Loucy (cell line): Measurements from ENCODE around the gene NFS1.
"Not testable (repeated sequence)": the region's sequence is repeated elsewhere in the genome, so short reads cannot be mapped to it uniquely, and the experiment has no call there.

Experiments
- EZH2phosphoT487 ChIP-seq: fragments of 200-600 bp; IDR thresholded peaks from 2 replicates; pipeline ENCODE4 v1.6.1; 2018; ENCODE audit warnings: antibody characterized with exemption, mild to moderate bottlenecking, moderate library complexity, borderline replicate concordance
- TF ChIP-seq, protein P1 (sequence below): fragments of 200-600 bp; sonication (generic); conservative IDR thresholded peaks from 2 replicates; pipeline ENCODE4 v1.5.1; 2014; ENCODE audit warnings: mild to moderate bottlenecking, antibody characterized with exemption, low read length

- TF ChIP-seq, protein P1, sequence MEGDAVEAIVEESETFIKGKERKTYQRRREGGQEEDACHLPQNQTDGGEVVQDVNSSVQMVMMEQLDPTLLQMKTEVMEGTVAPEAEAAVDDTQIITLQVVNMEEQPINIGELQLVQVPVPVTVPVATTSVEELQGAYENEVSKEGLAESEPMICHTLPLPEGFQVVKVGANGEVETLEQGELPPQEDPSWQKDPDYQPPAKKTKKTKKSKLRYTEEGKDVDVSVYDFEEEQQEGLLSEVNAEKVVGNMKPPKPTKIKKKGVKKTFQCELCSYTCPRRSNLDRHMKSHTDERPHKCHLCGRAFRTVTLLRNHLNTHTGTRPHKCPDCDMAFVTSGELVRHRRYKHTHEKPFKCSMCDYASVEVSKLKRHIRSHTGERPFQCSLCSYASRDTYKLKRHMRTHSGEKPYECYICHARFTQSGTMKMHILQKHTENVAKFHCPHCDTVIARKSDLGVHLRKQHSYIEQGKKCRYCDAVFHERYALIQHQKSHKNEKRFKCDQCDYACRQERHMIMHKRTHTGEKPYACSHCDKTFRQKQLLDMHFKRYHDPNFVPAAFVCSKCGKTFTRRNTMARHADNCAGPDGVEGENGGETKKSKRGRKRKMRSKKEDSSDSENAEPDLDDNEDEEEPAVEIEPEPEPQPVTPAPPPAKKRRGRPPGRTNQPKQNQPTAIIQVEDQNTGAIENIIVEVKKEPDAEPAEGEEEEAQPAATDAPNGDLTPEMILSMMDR = not testable (repeated sequence)
- TF ChIP-seq EZH2phosphoT487 = not testable (repeated sequence)
These were observed 24.1 kb upstream of the NFS1 start for GRCh38 chr20:35723275-35723639.
